GM19239 (cell line): Measurements from ENCODE around the gene MARCHF9.

Experiments used
- DNase-seq: peaks from one replicate; pipeline ENCODE4 v3.0.0; 2011; ENCODE audit warnings: low spot score; ENCODE audit not compliant: insufficient read length
- FAIRE-seq: peaks from 2 replicates; lab custom pipeline; 2011; peaks lifted over from hg19 to GRCh38; lab: Jason Lieb, UNC

The MARCHF9 gene

DNA sequence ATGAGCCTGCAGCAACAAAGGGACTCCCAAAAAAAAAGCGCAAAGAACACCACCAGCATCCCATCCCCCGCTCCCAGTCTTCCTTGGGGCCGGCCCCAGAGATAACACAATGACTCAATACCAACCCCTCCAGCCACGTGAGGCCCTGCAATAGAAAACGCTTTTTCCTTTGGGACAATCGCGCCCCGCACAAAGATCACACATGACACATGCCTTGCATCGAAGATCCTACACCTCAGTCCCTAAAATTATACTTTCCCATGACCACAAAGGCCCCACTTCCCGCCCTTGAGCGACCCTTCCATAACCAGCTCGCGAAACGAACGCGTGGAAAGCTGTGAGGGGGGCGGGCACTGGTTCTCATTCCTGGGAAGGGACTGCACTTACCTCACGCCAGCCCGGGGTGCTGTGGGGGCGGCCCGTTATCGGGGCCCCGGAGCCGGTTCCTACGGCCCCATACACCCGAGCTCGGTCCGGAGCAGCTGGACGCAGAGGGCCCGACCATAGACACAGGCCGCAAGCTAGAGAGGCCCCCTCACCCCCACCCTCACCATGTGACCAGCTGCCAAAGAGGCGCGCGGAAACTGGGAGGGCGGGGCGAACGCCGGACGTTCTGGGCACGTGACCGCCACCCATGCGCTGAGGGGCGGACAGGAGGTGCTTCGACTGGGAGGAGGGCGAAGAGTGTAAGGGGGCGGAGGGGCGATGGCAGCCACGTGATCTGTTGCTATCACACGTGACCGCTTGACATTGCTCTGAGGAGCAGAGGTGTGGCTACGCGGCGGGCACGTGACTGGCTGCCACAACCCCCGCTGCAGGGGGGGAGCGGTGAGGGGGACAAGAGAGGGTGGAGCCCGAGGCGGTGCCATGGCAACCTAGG, 2.9 kb upstream of the MARCHF9 start, which contains the start of gene CDK4:
Gene CDK4, minus strand, starts transcription at position 523 of the 880 bp plus-strand sequence. CDS start 593 bp downstream, outside the sequence.
- peak; percentile 98 for FAIRE-seq

DNA sequence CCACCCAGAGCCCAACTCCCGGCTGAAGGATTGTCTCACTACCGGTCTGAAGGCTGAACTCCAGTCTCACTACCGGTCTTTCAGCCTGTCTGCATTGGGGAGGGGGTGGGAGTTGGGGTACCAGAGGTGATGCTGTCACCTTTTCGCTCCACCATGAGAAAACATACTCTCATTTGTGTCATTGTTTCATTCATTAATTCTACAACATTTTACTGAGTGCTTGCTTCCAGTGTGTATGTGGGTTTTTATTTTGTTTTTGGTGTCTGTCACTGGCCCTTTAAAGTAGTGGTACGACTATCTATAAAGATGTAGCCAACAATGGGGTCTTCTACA, 2.3 kb upstream of the MARCHF9 start:
- no peak for FAIRE-seq
- DNase-seq, result no peak

More for the DNA sequence above, 2.9 kb upstream of the MARCHF9 start, which contains the start of gene CDK4:
- DNase-seq, result peak; percentile 96

DNA sequence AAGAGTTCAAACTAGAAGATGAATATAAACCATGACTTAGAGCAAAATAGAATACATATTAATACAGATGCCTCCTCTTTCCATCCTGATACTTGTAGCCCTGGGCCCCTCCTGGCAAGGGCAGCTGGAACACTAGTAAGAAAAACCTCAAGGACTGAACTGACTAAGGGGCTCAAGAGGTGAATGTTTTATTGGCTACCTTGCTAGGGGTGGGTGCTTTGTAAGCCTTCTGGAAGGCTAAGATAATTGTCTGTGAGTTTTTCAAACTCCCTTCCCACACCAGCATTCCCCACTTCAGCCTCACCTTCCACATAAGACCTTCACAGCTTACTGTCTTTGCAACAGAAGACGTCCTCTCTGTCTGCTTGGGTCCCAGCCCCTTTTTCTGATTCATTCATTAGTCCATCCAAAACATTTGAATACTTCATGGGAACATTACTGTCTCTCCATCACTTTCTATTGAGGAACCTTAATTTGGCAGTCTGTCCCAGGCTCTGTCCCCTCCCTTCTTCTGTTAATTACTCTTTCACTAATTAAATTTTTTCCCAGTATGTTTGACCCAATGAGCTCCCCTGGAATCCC, 1.1 kb upstream of the MARCHF9 start:
- DNase-seq (no peak), FAIRE-seq (no peak)

DNA sequence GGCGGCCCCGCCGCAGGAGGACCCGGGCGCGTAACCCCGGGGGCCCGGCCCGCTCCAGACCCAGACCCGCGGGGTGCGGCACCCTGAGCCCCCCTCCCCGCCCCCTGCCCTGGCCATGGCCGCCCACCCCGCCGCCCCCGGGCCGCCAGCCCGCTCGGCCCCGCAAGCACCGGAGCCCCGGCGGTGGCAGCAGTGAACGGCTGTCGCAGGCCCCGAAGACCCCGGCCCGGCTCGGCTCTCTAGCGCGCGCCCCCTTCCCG, 221 bp downstream of the MARCHF9 start:
- FAIRE-seq, result no peak
- no peak for DNase-seq

DNA sequence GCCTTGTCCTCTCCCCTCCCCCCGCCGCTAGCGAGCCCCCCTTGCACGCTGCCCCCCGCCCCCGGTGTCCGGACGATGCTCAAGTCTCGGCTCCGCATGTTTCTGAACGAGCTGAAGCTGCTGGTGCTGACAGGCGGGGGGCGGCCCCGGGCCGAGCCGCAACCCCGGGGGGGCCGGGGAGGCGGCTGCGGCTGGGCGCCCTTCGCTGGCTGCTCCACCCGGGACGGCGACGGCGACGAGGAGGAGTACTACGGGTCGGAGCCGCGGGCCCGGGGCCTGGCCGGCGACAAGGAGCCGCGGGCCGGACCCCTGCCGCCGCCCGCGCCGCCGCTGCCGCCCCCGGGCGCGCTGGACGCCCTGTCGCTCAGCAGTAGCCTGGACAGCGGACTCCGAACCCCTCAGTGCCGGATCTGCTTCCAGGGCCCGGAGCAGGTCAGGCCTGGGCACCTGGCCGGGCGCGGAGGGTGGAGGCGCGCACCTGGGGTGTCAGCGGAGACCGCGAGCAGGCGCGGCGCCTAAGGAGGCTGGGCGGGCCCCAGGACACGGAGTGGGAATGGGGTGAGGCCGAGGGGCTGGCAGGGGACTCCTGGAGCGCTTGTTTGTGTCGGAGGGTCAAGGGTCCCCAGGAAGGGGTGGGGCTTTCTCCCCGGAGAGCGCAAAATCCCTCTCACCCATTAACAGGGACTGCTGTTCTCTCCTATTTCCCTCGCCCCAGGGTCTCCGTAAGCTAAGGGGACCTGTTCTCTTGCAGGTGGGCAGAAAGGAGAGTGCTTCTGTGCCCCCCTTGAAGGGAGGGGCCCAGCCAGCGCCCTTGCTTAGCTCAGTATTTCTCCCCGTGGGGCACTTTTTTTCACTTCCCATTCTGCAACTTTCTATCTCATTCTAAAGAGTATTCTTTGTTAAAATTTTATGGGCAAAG, 810 bp downstream of the MARCHF9 start:
- DNase-seq, result no peak
- no peak for FAIRE-seq

DNA sequence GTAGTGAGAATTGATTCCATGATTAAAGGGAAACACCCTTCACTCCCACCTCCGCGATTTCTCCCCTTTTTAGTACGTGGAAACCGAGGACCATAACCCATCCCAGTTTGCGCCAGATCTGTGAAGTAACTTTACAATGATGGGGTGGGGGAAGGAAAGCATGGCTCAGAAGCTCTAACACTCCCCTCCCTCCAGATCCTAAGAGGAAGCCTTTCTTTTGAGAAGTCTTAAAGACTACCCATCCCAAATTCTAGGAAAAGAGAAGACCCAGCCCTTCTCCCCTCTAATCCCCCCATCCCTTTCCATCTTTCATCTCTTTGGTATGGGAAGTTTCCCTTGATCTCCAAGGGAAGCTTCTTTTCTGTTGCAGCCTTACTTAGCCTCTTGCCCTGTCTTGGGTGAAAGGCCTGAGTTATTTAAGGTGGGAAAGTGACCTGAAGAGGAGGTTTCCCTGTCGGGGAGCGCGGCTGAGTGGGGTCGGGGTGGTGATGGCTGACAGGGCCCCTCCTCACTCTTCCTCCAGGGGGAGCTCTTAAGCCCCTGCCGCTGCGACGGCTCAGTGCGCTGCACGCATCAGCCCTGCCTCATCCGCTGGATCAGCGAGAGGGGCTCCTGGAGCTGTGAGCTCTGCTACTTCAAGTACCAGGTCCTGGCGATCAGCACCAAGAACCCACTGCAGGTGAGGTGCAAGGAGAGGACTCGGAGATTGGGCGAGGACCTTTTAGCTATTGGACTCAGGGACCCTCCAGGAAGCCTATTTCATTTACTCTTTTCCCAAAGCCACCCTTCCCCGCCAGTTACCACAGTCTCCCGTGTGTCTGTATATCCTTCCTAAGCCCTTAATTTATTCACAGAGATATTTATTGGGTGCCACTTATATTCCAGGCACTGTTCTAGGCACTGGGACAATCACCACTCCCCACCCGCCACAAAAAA, 1.8 kb downstream of the MARCHF9 start:
- DNase-seq (peak; percentile 85), FAIRE-seq (peak; percentile 72)

DNA sequence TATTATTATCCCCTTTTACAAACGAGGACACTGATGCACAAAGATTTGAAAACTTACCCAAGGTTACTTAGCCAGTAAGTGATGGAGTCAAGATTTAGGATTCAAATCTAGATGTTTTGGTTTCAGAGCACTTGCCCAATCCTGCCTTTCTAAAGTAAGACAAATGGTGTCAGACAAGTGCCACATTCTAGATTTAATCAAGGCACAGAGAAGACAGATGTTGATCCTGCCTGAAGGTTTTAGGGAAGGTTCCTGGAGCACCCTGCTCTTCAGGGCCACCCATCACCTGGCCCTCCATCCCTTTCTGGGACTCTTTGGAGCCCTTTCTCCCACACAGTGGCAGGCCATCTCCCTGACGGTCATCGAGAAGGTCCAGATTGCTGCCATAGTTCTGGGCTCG, 2.9 kb downstream of the MARCHF9 start:
- no peak for DNase-seq
- no peak for FAIRE-seq

DNA sequence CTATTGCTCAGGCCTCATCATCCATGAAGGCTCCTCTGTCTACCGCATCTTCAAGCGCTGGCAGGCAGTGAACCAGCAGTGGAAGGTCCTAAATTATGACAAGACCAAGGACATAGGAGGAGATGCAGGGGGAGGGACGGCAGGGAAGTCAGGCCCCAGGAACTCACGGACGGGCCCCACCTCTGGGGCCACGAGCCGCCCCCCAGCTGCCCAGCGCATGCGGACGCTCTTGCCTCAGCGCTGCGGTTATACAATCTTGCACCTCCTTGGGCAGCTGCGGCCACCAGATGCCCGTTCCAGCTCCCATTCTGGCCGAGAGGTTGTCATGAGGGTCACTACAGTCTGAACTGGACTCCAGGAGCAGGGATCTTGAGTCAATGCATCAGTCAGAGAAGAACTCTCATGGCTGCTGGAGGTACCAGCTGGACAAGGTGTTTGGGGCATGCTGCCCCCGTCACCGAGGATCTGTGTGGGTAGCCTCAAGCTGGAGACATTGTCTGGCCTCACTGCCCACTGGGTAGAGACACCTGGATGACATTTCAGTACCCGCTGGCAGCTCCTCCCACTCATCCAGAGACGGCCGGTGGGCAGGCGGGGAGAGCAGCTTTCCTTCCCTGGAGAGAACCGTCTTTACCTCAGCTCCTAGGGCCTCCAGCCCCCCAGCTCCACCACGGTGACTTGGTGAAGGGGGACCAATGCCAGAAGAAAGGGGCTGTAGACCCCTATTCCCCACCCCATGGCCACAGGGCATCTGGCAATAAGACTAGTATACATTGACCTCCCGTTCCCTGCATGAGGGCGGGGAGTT, 3.9 kb downstream of the MARCHF9 start:
- FAIRE-seq (no peak), DNase-seq (no peak)

DNA sequence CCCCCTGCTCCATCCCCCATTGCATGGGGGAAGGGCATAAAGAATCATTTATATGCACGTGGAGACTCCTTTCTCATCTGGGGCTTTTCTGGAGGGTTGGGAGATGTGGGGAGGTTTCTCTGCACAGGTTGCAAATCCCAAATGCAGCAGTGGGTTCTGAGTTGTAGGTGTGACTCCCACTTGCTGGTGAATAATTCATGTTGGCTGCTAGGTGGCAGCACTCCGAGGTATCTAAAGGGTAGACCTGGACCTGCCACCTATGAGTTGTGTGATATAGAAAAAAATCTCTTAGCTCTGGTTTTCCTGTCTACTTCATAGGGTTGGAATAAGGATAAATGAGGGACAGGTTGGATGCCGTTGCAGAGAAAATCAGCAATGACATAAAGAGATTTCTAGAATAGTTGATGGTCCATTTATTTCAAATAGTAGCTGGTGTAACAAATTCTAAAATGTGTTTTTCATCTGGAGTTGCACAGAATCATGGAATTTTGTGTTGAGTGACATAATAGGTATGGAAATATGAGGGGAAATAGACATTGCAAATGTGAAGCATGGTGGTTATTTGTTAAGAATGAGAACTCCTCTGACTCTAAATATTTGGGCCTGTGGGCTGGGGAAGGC, 4.6 kb downstream of the MARCHF9 start:
- DNase-seq (no peak), FAIRE-seq (peak; percentile 82)

DNA sequence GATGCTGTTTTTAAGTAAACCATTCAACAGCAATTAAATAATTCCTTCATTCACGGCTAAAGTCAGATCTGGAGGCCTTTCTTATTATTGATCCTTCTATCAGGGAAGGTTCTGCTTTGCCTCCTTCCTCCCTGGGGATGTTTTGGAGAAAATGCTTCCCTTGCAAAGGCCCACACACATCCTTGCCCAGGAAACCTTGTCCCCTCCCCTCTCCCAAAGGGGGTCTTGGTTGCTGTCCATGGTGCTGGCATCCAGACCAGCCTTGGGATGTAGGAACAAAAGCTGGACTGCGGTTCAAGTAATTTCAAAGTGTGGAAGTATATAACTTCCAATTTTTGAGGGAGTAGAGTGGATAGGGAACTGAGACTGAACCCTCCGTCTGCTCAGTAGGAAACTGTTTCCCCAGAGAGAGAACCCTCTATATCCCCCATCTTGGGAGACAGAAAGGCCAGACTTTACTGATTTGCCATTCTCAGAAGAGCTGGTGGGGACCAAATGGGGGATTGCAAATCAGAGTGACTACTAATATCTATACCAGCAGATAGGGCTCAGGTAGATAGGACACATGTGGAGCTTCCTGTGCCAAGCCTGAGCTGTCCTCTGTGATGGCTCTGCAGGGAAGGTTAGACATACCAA, 5.6 kb downstream of the MARCHF9 start:
- FAIRE-seq, result no peak
- DNase-seq, result no peak

DNA sequence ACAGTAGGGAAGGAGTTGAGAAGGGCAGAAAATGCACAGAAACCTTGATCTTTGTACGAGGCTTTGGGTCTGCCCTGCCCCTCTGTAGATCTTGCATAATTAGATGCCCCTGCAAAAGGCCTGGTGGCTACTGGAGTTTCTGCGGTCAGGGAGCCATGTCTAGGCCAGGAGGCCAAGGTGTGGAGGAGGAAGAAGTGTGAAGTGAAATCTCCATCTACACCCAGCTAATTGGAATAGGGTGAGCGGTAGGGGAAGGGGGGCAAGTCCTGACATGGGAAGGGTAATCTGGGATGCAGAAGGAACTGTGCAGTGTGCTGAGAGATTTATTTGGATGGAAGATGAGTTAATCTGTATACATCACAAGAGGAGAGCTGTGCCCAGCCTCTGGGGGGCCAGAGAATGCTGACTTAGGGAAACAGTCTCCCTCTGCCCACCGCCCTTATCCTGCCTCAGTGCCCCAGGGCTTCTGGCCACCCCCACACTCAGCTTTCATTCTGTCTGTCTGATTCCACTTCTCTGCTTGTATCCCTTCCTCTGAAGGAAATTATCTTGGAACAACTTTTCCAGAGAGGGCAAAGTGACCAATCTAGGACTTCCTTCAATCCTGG, 6.6 kb downstream of the MARCHF9 start:
- FAIRE-seq, result no peak
- no peak for DNase-seq

DNA sequence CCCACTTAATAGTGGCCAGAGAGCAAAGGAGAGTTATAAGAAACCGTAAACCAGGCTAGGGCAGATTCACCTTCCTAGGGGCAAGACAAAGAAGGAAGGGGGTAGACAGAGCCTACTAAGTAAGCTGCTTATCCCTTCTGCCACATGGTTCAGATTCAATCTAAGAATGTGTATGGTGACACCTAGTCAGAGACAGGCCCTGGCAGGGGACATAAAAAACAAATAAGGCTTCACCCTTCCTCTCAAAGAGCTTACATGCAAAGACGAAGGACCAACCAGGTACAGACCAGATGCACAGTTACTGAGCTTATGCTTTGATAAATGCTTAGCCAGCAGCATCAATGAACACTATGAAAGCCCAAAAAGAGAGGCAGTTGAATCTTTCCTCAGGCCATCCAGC, 7.6 kb downstream of the MARCHF9 start:
- DNase-seq, result no peak
- FAIRE-seq, result no peak

DNA sequence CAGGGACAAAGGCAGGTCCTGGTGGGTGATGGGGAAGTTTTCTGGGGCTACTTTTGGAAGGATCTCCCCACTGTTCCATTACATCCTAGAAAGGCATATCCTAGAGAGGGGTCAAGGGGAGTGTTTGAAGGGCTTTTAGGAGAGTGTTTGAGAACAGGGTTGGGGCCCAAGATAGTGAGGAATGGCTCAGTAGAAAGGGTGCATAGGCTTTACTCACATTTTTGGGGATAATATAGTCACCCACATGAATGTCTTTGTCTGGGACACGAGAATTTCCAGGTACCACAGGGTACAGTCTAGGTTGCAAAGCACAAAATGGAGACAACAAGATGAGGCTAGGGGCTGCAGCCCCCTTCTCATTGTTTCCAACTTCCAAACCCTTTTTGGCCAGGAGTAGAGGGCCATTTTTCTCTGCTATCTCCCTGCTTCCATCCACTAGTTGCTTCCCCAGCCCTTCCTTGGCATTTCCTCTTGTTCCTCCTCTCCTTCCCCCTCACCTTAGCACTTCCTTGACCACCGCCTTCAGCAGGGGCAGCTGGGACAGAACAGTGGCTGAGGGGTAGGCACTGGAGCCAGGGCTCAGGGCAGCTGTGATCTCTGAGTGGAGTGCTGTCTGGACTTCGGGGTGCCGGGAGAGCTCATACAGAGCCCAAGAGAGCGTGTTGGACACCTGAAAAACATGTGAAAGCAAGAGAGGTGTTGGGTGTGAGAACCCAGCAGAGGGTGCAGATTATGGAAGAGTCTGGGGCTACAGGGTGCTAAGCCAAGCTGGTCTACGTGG, 9.2 kb downstream of the MARCHF9 start:
- DNase-seq (no peak), FAIRE-seq (no peak)

DNA sequence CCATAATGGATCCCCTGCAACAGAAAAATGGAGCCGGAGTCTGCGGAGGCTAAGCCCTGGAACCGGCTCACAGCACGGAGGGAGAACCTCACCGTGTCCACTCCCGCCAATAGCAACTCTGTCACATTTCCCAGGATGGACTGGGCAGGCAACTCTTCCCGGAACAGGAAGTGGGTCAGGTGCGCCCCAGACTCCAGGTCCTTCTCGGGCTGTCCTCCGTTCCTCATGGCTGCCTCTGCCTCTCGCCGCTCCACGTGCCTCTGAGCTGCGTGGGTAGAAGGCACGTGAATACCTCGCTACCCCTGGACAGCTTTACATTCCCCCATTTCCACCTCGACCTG, 9.7 kb downstream of the MARCHF9 start:
- DNase-seq (no peak), FAIRE-seq (no peak)

DNA sequence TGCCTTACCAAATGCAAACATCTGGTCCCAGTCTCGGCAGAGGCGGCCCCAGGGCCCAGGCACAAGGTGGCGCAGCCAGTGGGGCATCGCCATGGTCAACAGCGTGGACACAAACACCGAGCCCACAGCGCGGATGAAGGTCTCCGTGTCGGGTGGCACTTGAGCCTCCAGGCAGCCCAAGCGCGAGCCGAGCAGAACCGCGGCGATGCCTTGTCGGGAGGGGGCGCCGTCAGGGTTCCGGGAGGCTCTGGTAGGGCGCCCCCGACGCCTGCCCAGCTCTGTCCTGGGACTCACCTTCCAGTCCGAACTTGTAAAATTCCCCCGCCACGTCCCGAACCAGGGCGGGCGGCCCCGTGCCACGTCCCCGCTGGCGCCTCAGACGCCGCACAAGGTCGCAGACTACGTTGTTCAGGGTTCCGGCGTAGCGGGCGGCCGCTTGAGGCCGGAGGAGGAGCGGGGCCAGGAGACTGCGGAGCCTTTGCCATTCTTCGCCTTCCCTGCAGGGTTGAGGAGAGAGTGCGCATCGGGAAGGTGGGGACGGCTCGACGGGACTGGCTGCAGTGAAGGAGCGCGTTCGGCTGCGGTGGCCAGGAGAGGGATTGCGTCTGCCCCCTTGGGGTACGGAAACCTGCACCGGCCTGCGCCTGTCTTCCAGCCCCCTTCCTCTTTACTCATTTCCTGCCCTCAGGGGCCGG, 10.2 kb downstream of the MARCHF9 start:
- FAIRE-seq, result peak; percentile 47
- no peak for DNase-seq

DNA sequence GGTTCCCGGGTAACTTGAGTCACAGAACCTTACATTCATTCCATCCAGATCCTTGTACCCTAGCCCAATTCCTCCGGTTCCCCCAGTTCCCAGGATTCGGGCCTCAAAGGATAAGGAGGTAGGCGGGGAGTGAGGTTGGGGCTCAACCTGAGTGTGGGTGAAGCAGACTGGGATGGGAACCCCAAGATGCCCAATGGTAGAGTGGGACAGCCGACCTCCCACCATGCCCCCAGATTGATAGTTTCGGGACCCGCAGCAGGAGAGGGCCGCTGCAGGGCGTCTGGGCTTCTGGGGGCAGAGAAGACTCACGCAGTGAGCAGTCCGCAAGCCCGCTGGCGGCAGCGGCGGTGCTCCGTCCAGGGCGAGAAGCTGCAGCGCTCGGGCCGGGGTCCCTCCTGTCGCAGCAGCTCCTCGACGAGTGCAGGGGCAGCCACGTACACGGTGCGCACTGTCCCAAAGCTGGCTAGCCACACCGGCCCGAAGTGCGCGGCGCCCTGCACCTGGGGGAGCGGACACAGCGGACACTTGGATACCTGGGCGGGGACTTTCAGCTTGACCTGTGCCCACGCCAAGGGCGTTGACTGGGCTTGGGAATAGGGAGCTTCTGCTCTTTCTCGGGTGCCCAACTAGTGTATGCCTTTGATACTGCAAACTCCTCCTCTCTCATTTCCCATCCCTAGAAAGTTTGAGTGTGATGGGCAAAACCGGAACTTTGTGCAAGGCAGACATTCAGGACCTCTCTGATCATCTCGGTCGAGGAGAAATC, 11.0 kb downstream of the MARCHF9 start:
- no peak for DNase-seq
- no peak for FAIRE-seq
